GM23338 (cell line): ENCODE data around the gene REV3L. TPM values are rescaled to one million over a fixed set of nuclear protein-coding genes. Genes with fewer than 3 reads are reported as not detected.

Experiments
- ATAC-seq: fragments of 200-7000 bp; cut with Tn5 transposase; 3 replicates; pipeline ENCODE4 v1.9.1; 2020
- DNase-seq: peaks from one replicate; pipeline ENCODE4 v3.0.0-alpha.2; 2015; ENCODE audit warnings: low spot score
- H2AFZ ChIP-seq: fragments of 200-600 bp; sonication (generic); 2 replicates; pipeline ENCODE4 v1.8.0; 2016; ENCODE audit warnings: antibody characterized with exemption, mild to moderate bottlenecking, moderate library complexity
- H3F3A ChIP-seq: fragments of 200-600 bp; sonication (generic); replicated peaks from 2 replicates; pipeline ENCODE4 v1.8.0; 2017; ENCODE audit warnings: antibody characterized with exemption, mixed run types, low read depth
- H3K27ac ChIP-seq: fragments of 200-600 bp; sonication (generic); 2 replicates; pipeline ENCODE4 v1.6.1; 2016; ENCODE audit warnings: low read depth
- H3K27me3 ChIP-seq: fragments of 200-600 bp; sonication (generic); 2 replicates; pipeline ENCODE4 v1.8.0; 2016; ENCODE audit warnings: mild to moderate bottlenecking, mixed run types, moderate library complexity; ENCODE audit not compliant: insufficient read depth
- H3K36me3 ChIP-seq: fragments of 200-600 bp; sonication (generic); 2 replicates; pipeline ENCODE4 v1.8.0; 2016; ENCODE audit warnings: mild to moderate bottlenecking; ENCODE audit not compliant: insufficient read depth
- H3K4me1 ChIP-seq: fragments of 200-600 bp; sonication (generic); 2 replicates; pipeline ENCODE4 v1.8.0; 2016; ENCODE audit warnings: mild to moderate bottlenecking, moderate library complexity; ENCODE audit not compliant: insufficient read depth
- H3K4me2 ChIP-seq: fragments of 200-600 bp; sonication (generic); 2 replicates; pipeline ENCODE4 v1.7.1; 2017; ENCODE audit warnings: mixed run types
- H3K4me3 ChIP-seq: fragments of 200-600 bp; sonication (generic); 2 replicates; pipeline ENCODE4 v1.6.1; 2016; ENCODE audit warnings: mixed run types
- H3K79me2 ChIP-seq: fragments of 200-600 bp; sonication (generic); replicated peaks from 2 replicates; pipeline ENCODE4 v1.8.0; 2017; ENCODE audit warnings: mild to moderate bottlenecking; ENCODE audit not compliant: insufficient read depth
- H3K9me2 ChIP-seq: fragments of 200-600 bp; sonication (generic); 2 replicates; pipeline ENCODE4 v1.8.0; 2017; ENCODE audit not compliant: insufficient read depth
- H4K20me1 ChIP-seq: fragments of 200-600 bp; sonication (generic); replicated peaks from 2 replicates; pipeline ENCODE4 v1.8.0; 2017; ENCODE audit warnings: mild to moderate bottlenecking; ENCODE audit not compliant: insufficient read depth
- H3K27ac Mint-ChIP-seq: 2 replicates; pipeline ENCODE4 v1.8.0; 2020; ENCODE audit warnings: inconsistent platforms, mild to moderate bottlenecking, moderate library complexity, mixed read lengths
- H3K27me3 Mint-ChIP-seq: 3 replicates; pipeline ENCODE4 v1.8.0; 2022; ENCODE audit warnings: low read depth, mild to moderate bottlenecking, moderate library complexity, mixed read lengths, inconsistent platforms; ENCODE audit not compliant: insufficient read depth, poor library complexity
- H3K36me3 Mint-ChIP-seq: 3 replicates; pipeline ENCODE4 v1.8.0; 2021; ENCODE audit warnings: low read depth, mild to moderate bottlenecking, inconsistent platforms, moderate library complexity, mixed read lengths
- H3K4me1 Mint-ChIP-seq: 3 replicates; pipeline ENCODE4 v1.8.0; 2020; ENCODE audit warnings: mild to moderate bottlenecking, inconsistent platforms, mixed read lengths
- H3K4me3 Mint-ChIP-seq: 3 replicates; pipeline ENCODE4 v1.8.0; 2021; ENCODE audit warnings: moderate library complexity, mild to moderate bottlenecking, inconsistent platforms, mixed read lengths
- H3K9me3 Mint-ChIP-seq: 3 replicates; pipeline ENCODE4 v1.8.0; 2020; ENCODE audit warnings: moderate library complexity, mild to moderate bottlenecking, inconsistent platforms, mixed read lengths
- CREB1 ChIP-seq: fragments of 250-450 bp; sonication (Bioruptor Pico); IDR thresholded peaks from 2 replicates; pipeline ENCODE4 v1.5.0; 2020; ENCODE audit warnings: low read depth, mild to moderate bottlenecking, moderate library complexity
- CTCF ChIP-seq, 2 experiments: fragments of 200-600 bp in 1 of 2; sonication (generic) in 1 of 2; conservative IDR thresholded peaks; 2 replicates each; pipeline versions ENCODE4 v1.5.1 to v1.6.1; 2016 to 2017; ENCODE audit warnings: antibody characterized with exemption in 2 of 2, low read depth in 2 of 2, mild to moderate bottlenecking in 2 of 2, moderate library complexity in 1 of 2
- ETS1 ChIP-seq: IDR thresholded peaks from 2 replicates; pipeline ENCODE4 v1.6.1; 2016; ENCODE audit warnings: antibody characterized with exemption
- EZH2 ChIP-seq: fragments of 200-600 bp; sonication (generic); IDR thresholded peaks from one replicate; pipeline ENCODE4 v1.8.0; 2017; ENCODE audit warnings: antibody characterized with exemption, mild to moderate bottlenecking, low read depth; ENCODE audit not compliant: unreplicated experiment
- EZH2phosphoT487 ChIP-seq: fragments of 200-600 bp; sonication (generic); IDR thresholded peaks from one replicate; pipeline ENCODE4 v1.8.1; 2018; ENCODE audit warnings: antibody characterized with exemption; ENCODE audit not compliant: unreplicated experiment
- JUNB ChIP-seq: IDR thresholded peaks from one replicate; pipeline ENCODE4 v1.6.1; 2016; ENCODE audit warnings: antibody characterized with exemption; ENCODE audit not compliant: unreplicated experiment
- NANOG ChIP-seq: IDR thresholded peaks from 2 replicates; pipeline ENCODE4 v1.6.1; 2016; ENCODE audit warnings: antibody characterized with exemption, borderline replicate concordance
- POLR2AphosphoS5 ChIP-seq: IDR thresholded peaks from 2 replicates; pipeline ENCODE4 v1.6.1; 2016; ENCODE audit warnings: antibody characterized with exemption, low read depth
- REST ChIP-seq: IDR thresholded peaks from one replicate; pipeline ENCODE4 v1.6.1; 2018; ENCODE audit warnings: antibody characterized with exemption; ENCODE audit not compliant: unreplicated experiment
- STAT1 ChIP-seq: IDR thresholded peaks from one replicate; pipeline ENCODE4 v1.6.1; 2016; ENCODE audit warnings: antibody characterized with exemption; ENCODE audit not compliant: unreplicated experiment
- ZNF114 ChIP-seq: fragments of 250-450 bp; sonication (Bioruptor Pico); IDR thresholded peaks from 2 replicates; pipeline ENCODE4 v1.5.0; 2020; ENCODE audit warnings: mild to moderate bottlenecking, moderate library complexity
- ZNF331 ChIP-seq: fragments of 250-450 bp; sonication (Bioruptor Pico); IDR thresholded peaks from 2 replicates; pipeline ENCODE4 v1.5.0; 2020; ENCODE audit warnings: low read depth, mild to moderate bottlenecking, moderate library complexity
- ZNF462 ChIP-seq: fragments of 250-450 bp; sonication (Bioruptor Pico); IDR thresholded peaks from 2 replicates; pipeline ENCODE4 v1.5.0; 2020; ENCODE audit warnings: mild to moderate bottlenecking, moderate library complexity
- polyA plus RNA-seq: library from polyadenylated mRNA; unstranded; fragments of >200 nt; fragmentation: Nextera tagmentation; extraction: Ambion mirVana; gene quantifications from 2 replicates; pipeline ENCODE4 v1.2.1, GENCODE V29; 2016
- total RNA-seq: library from RNA; depleted of rRNA; stranded (reverse); fragments of >200 nt; shearing (Covaris generic); gene quantifications from 2 replicates; pipeline ENCODE4 v1.2.3, GENCODE V29; 2014

Gene REV3L
- total and polyA plus RNA-seq, 2 experiments from 2014 or later, result 8.3 to 13.1 TPM

- TF ChIP-seq EZH2 (no peak), STAT1 (no peak), ZNF114 (CRISPR knock-in tag) (no peak)
Measured at GRCh38 chr6:111524735-111525134, 41.7 kb upstream of the REV3L start (continued).

- H3K4me3 ChIP-seq, result no peak overlapping the region
- no peaks in the 10 kb centered on the region for H4K20me1 ChIP-seq
- no peaks in the 10 kb centered on the region for H3K9me2 ChIP-seq
- no peaks in the 10 kb centered on the region for H3K36me3 ChIP-seq
- Mint-ChIP-seq H3K27me3 (no peaks in the 10 kb centered on the region), H3K36me3 (no peaks in the 10 kb centered on the region), H3K4me1 (peaks cover 16% of the 10 kb centered on the region), H3K4me3 (no peak overlapping the region), H3K27ac (no peak overlapping the region), H3K9me3 (no peaks in the 10 kb centered on the region)
- DNase-seq, result no peak
- H3K79me2 ChIP-seq, result 0 out of 2 replicates have a peak, but pooled peaks cover 2% of the 10 kb centered on the region
- TF ChIP-seq NANOG (no peak), ZNF114 (CRISPR knock-in tag) (no peak), CTCF (conservative IDR thresholded peaks at IDR 0.05; ENCODE audit: low read depth in 2 of 2) (no peak), EZH2phosphoT487 (no peak), JUNB (no peak), STAT1 (no peak), ETS1 (no peak), CREB1 (CRISPR knock-in tag) (no peak), REST (no peak), ZNF331 (CRISPR knock-in tag) (no peak), EZH2 (no peak), POLR2AphosphoS5 (no peak), ZNF462 (CRISPR knock-in tag) (no peak)
- no peak overlapping the region for H2AFZ ChIP-seq
- H3F3A ChIP-seq, result no peaks in the 10 kb centered on the region
- peak; percentile 62 for ATAC-seq
- H3K27ac ChIP-seq, result 0 out of 2 replicates have a peak overlapping the region, but pooled peaks have one; percentile 27
- no peaks in the 10 kb centered on the region for H3K27me3 ChIP-seq
- peaks cover 19% of the 10 kb centered on the region for H3K4me1 ChIP-seq
- peak overlapping the region; percentile 24 for H3K4me2 ChIP-seq
Measured at GRCh38 chr6:111524252-111524651, 41.2 kb upstream of the REV3L start.
